Hepatocyte (in vitro differentiated cells): Measurements from ENCODE around the gene CPVL. TPM values are rescaled to one million over a fixed set of nuclear protein-coding genes. Genes with fewer than 3 reads are reported as not detected.

Experiments used
- DNase-seq: peaks from one replicate; pipeline ENCODE4 v3.0.0-alpha.2; 2016; ENCODE audit warnings: low spot score
- H2AFZ ChIP-seq: fragments of 200-600 bp; sonication (generic); 2 replicates; pipeline ENCODE4 v1.6.0; 2016; ENCODE audit warnings: antibody characterized with exemption, mild to moderate bottlenecking
- H3K27ac ChIP-seq: fragments of 200-600 bp; sonication (generic); 2 replicates; pipeline ENCODE4 v1.5.1; 2016; ENCODE audit warnings: mild to moderate bottlenecking
- H3K27me3 ChIP-seq: fragments of 200-600 bp; sonication (generic); 2 replicates; pipeline ENCODE4 v1.6.1; 2016
- H3K36me3 ChIP-seq: fragments of 200-600 bp; sonication (generic); replicated peaks from 2 replicates; pipeline ENCODE4 v1.5.1; 2016; ENCODE audit warnings: low read depth; ENCODE audit not compliant: insufficient read depth
- H3K4me1 ChIP-seq: fragments of 200-600 bp; sonication (generic); 2 replicates; pipeline ENCODE4 v1.5.1; 2016; ENCODE audit warnings: mild to moderate bottlenecking, moderate library complexity; ENCODE audit not compliant: insufficient read depth
- H3K4me2 ChIP-seq: fragments of 200-600 bp; sonication (generic); 2 replicates; pipeline ENCODE4 v1.6.0; 2016
- H3K4me3 ChIP-seq: fragments of 200-600 bp; sonication (generic); 2 replicates; pipeline ENCODE4 v1.5.1; 2016; ENCODE audit warnings: mild to moderate bottlenecking
- H3K79me2 ChIP-seq: fragments of 200-600 bp; sonication (generic); 2 replicates; pipeline ENCODE4 v1.6.0; 2017; ENCODE audit warnings: mild to moderate bottlenecking
- H3K9me2 ChIP-seq: fragments of 200-600 bp; sonication (generic); replicated peaks from 2 replicates; pipeline ENCODE4 v1.6.0; 2017; ENCODE audit warnings: mild to moderate bottlenecking; ENCODE audit not compliant: insufficient read depth
- H3K9me3 ChIP-seq: fragments of 200-600 bp; sonication (generic); 2 replicates; pipeline ENCODE4 v1.5.1; 2016; ENCODE audit warnings: low read depth, mild to moderate bottlenecking
- H4K20me1 ChIP-seq: fragments of 200-600 bp; sonication (generic); 2 replicates; pipeline ENCODE4 v1.6.0; 2016; ENCODE audit warnings: mild to moderate bottlenecking; ENCODE audit not compliant: insufficient read depth, poor library complexity, severe bottlenecking
- CTCF ChIP-seq: fragments of 200-600 bp; sonication (generic); IDR thresholded peaks from 2 replicates; pipeline ENCODE4 v1.5.1; 2016; ENCODE audit warnings: antibody characterized with exemption, mild to moderate bottlenecking; ENCODE audit not compliant: poor library complexity
- EZH2 ChIP-seq: fragments of 200-600 bp; sonication (generic); IDR thresholded peaks from 2 replicates; pipeline ENCODE4 v1.6.1; 2016; ENCODE audit warnings: antibody characterized with exemption, mild to moderate bottlenecking, borderline replicate concordance
- EZH2phosphoT487 ChIP-seq: fragments of 200-600 bp; sonication (generic); IDR thresholded peaks from one replicate; pipeline ENCODE4 v1.6.1; 2018; ENCODE audit warnings: antibody characterized with exemption, mild to moderate bottlenecking, low read depth, moderate library complexity; ENCODE audit not compliant: unreplicated experiment, severe bottlenecking
- WGBS: methylation state at CpG from one replicate; pipeline ENCODE4 v1.1.6; 2016; ENCODE audit warnings: low lambda C conversion rate; ENCODE audit errors: missing lambda C conversion rate; 5-methylcytosine and 5-hydroxymethylcytosine counted together
- polyA plus RNA-seq: library from polyadenylated mRNA; unstranded; fragments of >200 nt; fragmentation: Nextera tagmentation; extraction: Ambion mirVana; gene quantifications from 2 replicates; pipeline ENCODE4 v1.2.1, GENCODE V29; 2016
- total RNA-seq: library from RNA; depleted of rRNA; stranded (reverse); fragments of >200 nt; gene quantifications from 2 replicates; pipeline ENCODE4 v1.2.3, GENCODE V29; 2014

The CPVL gene
- total and polyA plus RNA-seq, 2 experiments from 2014 or later, result 26.2 to 36.3 TPM

- Histone ChIP-seq H3K36me3 (no peaks in the 10 kb centered on the region), H3K27me3 (no peaks in the 10 kb centered on the region), H3K27ac (no peak overlapping the region), H3K4me3 (no peak overlapping the region), H3K4me1 (peaks cover 8% of the 10 kb centered on the region), H3K9me3 (no peaks in the 10 kb centered on the region), H3K4me2 (no peak overlapping the region), H3K79me2 (no peaks in the 10 kb centered on the region), H3K9me2 (no peaks in the 10 kb centered on the region), H4K20me1 (no peaks in the 10 kb centered on the region), H2AFZ (no peak overlapping the region)
- DNase-seq, result no peak
- TF ChIP-seq CTCF, result no peak
- no peak for TF ChIP-seq EZH2
- no peak for TF ChIP-seq EZH2phosphoT487
- 94% methylated on average over 4 of the region's 4 CpGs for WGBS
These were observed 157.5 kb downstream of the CPVL start for GRCh38 chr7:28988810-28989209.

- Histone ChIP-seq H3K27me3 (no peaks in the 10 kb centered on the region), H3K27ac (no peak overlapping the region), H3K4me1 (peaks cover 8% of the 10 kb centered on the region), H3K36me3 (no peaks in the 10 kb centered on the region), H3K9me3 (no peaks in the 10 kb centered on the region), H3K9me2 (no peaks in the 10 kb centered on the region), H3K79me2 (no peaks in the 10 kb centered on the region), H2AFZ (no peak overlapping the region), H3K4me2 (no peak overlapping the region), H3K4me3 (no peak overlapping the region), H4K20me1 (no peaks in the 10 kb centered on the region)
- 78% methylated on average over 5 of the region's 5 CpGs for WGBS
- DNase-seq, result no peak
- TF ChIP-seq EZH2phosphoT487 (no peak), EZH2 (no peak), CTCF (no peak)
These were observed 158.2 kb downstream of the CPVL start for GRCh38 chr7:28988091-28988490.

- Histone ChIP-seq H3K27me3 (no peaks in the 10 kb centered on the region), H3K4me3 (no peak overlapping the region), H3K9me2 (no peaks in the 10 kb centered on the region), H3K4me1 (peaks cover 8% of the 10 kb centered on the region), H3K4me2 (peak overlapping the region; percentile 45), H3K79me2 (no peaks in the 10 kb centered on the region), H4K20me1 (no peaks in the 10 kb centered on the region), H3K27ac (peak overlapping the region; percentile 48), H3K36me3 (no peaks in the 10 kb centered on the region), H3K9me3 (no peaks in the 10 kb centered on the region), H2AFZ (no peak overlapping the region)
- DNase-seq, result peak; percentile 55
- TF ChIP-seq CTCF (no peak), EZH2phosphoT487 (no peak), EZH2 (no peak)
- 30% methylated on average over 2 of the region's 2 CpGs for WGBS
These were observed 159.6 kb downstream of the CPVL start for GRCh38 chr7:28986765-28987110.
